Neural progenitor cell (in vitro differentiated cells): ENCODE results near the gene APOB. TPM values are rescaled to one million over a fixed set of nuclear protein-coding genes. Genes with fewer than 3 reads are reported as not detected.

ENCODE experiments used
- DNase-seq: peaks from one replicate; pipeline ENCODE4 v3.0.0-alpha.2; 2016; ENCODE audit warnings: low spot score
- H2AFZ ChIP-seq: fragments of 200-600 bp; sonication (generic); replicated peaks from 2 replicates; pipeline ENCODE4 v1.6.1; 2016; ENCODE audit warnings: antibody characterized with exemption
- H3F3A ChIP-seq: fragments of 200-600 bp; sonication (generic); 2 replicates; pipeline ENCODE4 v1.6.1; 2016; ENCODE audit warnings: antibody characterized with exemption, low read depth
- H3K27ac ChIP-seq: fragments of 200-600 bp; sonication (generic); 2 replicates; pipeline ENCODE4 v1.5.1; 2016; ENCODE audit warnings: mild to moderate bottlenecking
- H3K27me3 ChIP-seq: fragments of 200-600 bp; sonication (generic); 2 replicates; pipeline ENCODE4 v1.6.1; 2016; ENCODE audit warnings: mild to moderate bottlenecking, moderate library complexity
- H3K36me3 ChIP-seq: fragments of 200-600 bp; sonication (generic); 2 replicates; pipeline ENCODE4 v1.5.1; 2016
- H3K4me1 ChIP-seq: fragments of 200-600 bp; sonication (generic); 2 replicates; pipeline ENCODE4 v1.6.1; 2016; ENCODE audit warnings: mixed run types
- H3K4me2 ChIP-seq: fragments of 200-600 bp; sonication (generic); 2 replicates; pipeline ENCODE4 v1.6.1; 2016
- H3K4me3 ChIP-seq: fragments of 200-600 bp; sonication (generic); 2 replicates; pipeline ENCODE4 v1.5.1; 2016
- H3K79me2 ChIP-seq: fragments of 200-600 bp; sonication (generic); 2 replicates; pipeline ENCODE4 v1.6.1; 2016; ENCODE audit warnings: low read depth
- H3K9ac ChIP-seq: fragments of 200-600 bp; sonication (generic); 2 replicates; pipeline ENCODE4 v1.6.1; 2016
- H3K9me3 ChIP-seq: fragments of 200-600 bp; sonication (generic); 2 replicates; pipeline ENCODE4 v1.5.1; 2016; ENCODE audit warnings: low read depth
- H4K20me1 ChIP-seq: fragments of 200-600 bp; sonication (generic); 2 replicates; pipeline ENCODE4 v1.6.1; 2016; ENCODE audit warnings: low read depth
- H3K27ac Mint-ChIP-seq: 3 replicates; pipeline ENCODE4 v1.8.0; 2021; ENCODE audit warnings: mixed read lengths
- H3K27me3 Mint-ChIP-seq: 2 replicates; pipeline ENCODE4 v1.8.0; 2022; ENCODE audit warnings: low read depth, mild to moderate bottlenecking, inconsistent platforms, moderate library complexity, mixed read lengths; ENCODE audit not compliant: insufficient read depth
- H3K36me3 Mint-ChIP-seq: 3 replicates; pipeline ENCODE4 v1.8.0; 2021; ENCODE audit warnings: mixed read lengths
- H3K4me1 Mint-ChIP-seq: 3 replicates; pipeline ENCODE4 v1.8.0; 2021; ENCODE audit warnings: mixed read lengths
- H3K4me3 Mint-ChIP-seq: 3 replicates; pipeline ENCODE4 v1.8.0; 2021; ENCODE audit warnings: mild to moderate bottlenecking, moderate library complexity, mixed read lengths
- H3K9me3 Mint-ChIP-seq: 3 replicates; pipeline ENCODE4 v1.8.0; 2020; ENCODE audit warnings: mixed read lengths
- CTCF ChIP-seq: fragments of 200-600 bp; sonication (generic); IDR thresholded peaks from 2 replicates; pipeline ENCODE4 v1.5.1; 2017; ENCODE audit warnings: antibody characterized with exemption, mild to moderate bottlenecking
- EZH2 ChIP-seq: fragments of 200-600 bp; sonication (generic); IDR thresholded peaks from 2 replicates; pipeline ENCODE4 v1.6.1; 2017; ENCODE audit warnings: antibody characterized with exemption, mild to moderate bottlenecking, moderate library complexity
- EZH2phosphoT487 ChIP-seq: fragments of 200-600 bp; sonication (generic); IDR thresholded peaks from 2 replicates; pipeline ENCODE4 v1.6.1; 2017; ENCODE audit warnings: antibody characterized with exemption
- total RNA-seq: library from RNA; depleted of rRNA; stranded (reverse); fragments of >200 nt; gene quantifications from 2 replicates; pipeline ENCODE4 v1.2.3, GENCODE V29; 2015; ENCODE audit warnings: low replicate concordance

The APOB gene
- total RNA-seq, 1 donor from 2014 or later = 0.47 TPM

- H3K79me2 ChIP-seq = no peaks in the 10 kb centered on the region
- H3F3A ChIP-seq = no peaks in the 10 kb centered on the region
- H3K4me1 Mint-ChIP-seq = no peaks in the 10 kb centered on the region
- no peaks in the 10 kb centered on the region for H4K20me1 ChIP-seq
- no peak for TF ChIP-seq EZH2phosphoT487
- TF ChIP-seq CTCF = no peak
- TF ChIP-seq EZH2 = no peak
- no peak overlapping the region for H3K9ac ChIP-seq
- H3K27ac ChIP-seq = no peak overlapping the region
- H3K27ac Mint-ChIP-seq = no peak overlapping the region
- no peaks in the 10 kb centered on the region for H3K9me3 ChIP-seq
- H2AFZ ChIP-seq = no peak overlapping the region
- DNase-seq = no peak
- no peaks in the 10 kb centered on the region for H3K36me3 Mint-ChIP-seq
- no peak overlapping the region for H3K4me3 ChIP-seq
- no peak overlapping the region for H3K4me3 Mint-ChIP-seq
- H3K27me3 Mint-ChIP-seq = peaks cover 3% of the 10 kb centered on the region
- no peak overlapping the region for H3K4me2 ChIP-seq
- no peaks in the 10 kb centered on the region for H3K4me1 ChIP-seq
- H3K27me3 ChIP-seq = no peaks in the 10 kb centered on the region
- no peaks in the 10 kb centered on the region for H3K36me3 ChIP-seq
- H3K9me3 Mint-ChIP-seq = peaks cover 3% of the 10 kb centered on the region
Observed at GRCh38 chr2:21035974-21036707, 7.7 kb downstream of the APOB start.

GRCh38 chr2:21035282-21035973 lies 8.4 kb downstream of the APOB start:
- Histone ChIP-seq H3K9ac (no peak overlapping the region), H2AFZ (no peak overlapping the region), H3K9me3 (no peaks in the 10 kb centered on the region), H4K20me1 (no peaks in the 10 kb centered on the region), H3F3A (no peaks in the 10 kb centered on the region), H3K27ac (no peak overlapping the region), H3K27me3 (no peaks in the 10 kb centered on the region), H3K4me3 (no peak overlapping the region), H3K36me3 (no peaks in the 10 kb centered on the region), H3K79me2 (no peaks in the 10 kb centered on the region), H3K4me1 (no peaks in the 10 kb centered on the region), H3K4me2 (no peak overlapping the region)
- TF ChIP-seq CTCF (no peak), EZH2phosphoT487 (no peak)
- Mint-ChIP-seq H3K36me3 (no peaks in the 10 kb centered on the region), H3K4me1 (no peaks in the 10 kb centered on the region), H3K27ac (no peak overlapping the region), H3K27me3 (peaks cover 3% of the 10 kb centered on the region), H3K9me3 (peaks cover 3% of the 10 kb centered on the region), H3K4me3 (no peak overlapping the region)
- DNase-seq = no peak

GRCh38 chr2:21034972-21035279 lies 8.9 kb downstream of the APOB start:
- Mint-ChIP-seq H3K27me3 (peaks cover 3% of the 10 kb centered on the region), H3K27ac (no peak overlapping the region), H3K36me3 (no peaks in the 10 kb centered on the region)

More at GRCh38 chr2:21034972-21035279, 8.9 kb downstream of the APOB start:
- Histone ChIP-seq H3K4me3 (no peak overlapping the region), H3K4me1 (no peaks in the 10 kb centered on the region), H3F3A (no peaks in the 10 kb centered on the region), H4K20me1 (no peaks in the 10 kb centered on the region), H3K27me3 (no peaks in the 10 kb centered on the region), H3K4me2 (no peak overlapping the region), H3K36me3 (no peaks in the 10 kb centered on the region), H3K9me3 (no peaks in the 10 kb centered on the region), H3K27ac (no peak overlapping the region), H3K9ac (no peak overlapping the region), H2AFZ (no peak overlapping the region), H3K79me2 (no peaks in the 10 kb centered on the region)
- no peak for DNase-seq
- Mint-ChIP-seq H3K4me1 (no peaks in the 10 kb centered on the region), H3K9me3 (peaks cover 3% of the 10 kb centered on the region), H3K4me3 (no peak overlapping the region)
- no peak for TF ChIP-seq CTCF
- TF ChIP-seq EZH2phosphoT487 = no peak
- TF ChIP-seq EZH2 = no peak
